HEK293T (cell line): Measurements from ENCODE around the gene TMEM223.

ENCODE experiments used
- FOXA1 ChIP-seq: fragments of 450-650 bp; IDR thresholded peaks from 2 replicates; pipeline ENCODE4 v1.6.1; 2016; ENCODE audit warnings: mild to moderate bottlenecking
- SP1 ChIP-seq: fragments of 450-650 bp; IDR thresholded peaks from 2 replicates; pipeline ENCODE4 v1.6.1; 2017
- TARDBP ChIP-seq: fragments of 450-650 bp; IDR thresholded peaks from 2 replicates; pipeline ENCODE4 v1.6.1; 2016

DNA sequence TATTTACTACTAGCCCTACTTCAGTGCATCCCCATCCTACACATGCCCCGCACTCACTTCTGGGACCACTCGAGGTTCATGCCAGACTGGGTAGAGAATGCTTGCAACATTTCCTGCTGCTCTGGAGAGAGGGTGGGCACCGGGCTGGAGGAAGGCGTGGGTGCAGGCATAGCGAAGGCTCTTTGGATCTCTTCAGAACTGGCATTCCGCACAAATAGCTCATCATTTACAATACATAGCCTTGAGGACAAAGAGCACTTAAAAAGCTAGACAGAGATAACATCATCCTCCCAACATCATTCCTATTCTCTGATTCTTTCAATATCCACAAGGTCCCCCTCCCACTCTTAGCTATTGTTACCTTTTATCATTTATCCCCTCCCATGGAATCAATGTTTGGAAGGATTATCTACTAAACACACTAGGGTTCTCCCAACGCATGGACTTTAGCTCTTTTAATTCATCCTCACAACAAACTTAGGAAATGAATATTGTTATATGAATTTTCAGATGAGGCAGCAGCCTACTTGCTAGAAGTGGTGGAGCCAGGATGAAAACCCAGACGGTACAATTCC, 2.5 kb upstream of the TMEM223 start:
- TF ChIP-seq FOXA1 (no peak), SP1 (no peak), TARDBP (no peak)
